ENCODE results near the gene CMTM3.

DNA sequence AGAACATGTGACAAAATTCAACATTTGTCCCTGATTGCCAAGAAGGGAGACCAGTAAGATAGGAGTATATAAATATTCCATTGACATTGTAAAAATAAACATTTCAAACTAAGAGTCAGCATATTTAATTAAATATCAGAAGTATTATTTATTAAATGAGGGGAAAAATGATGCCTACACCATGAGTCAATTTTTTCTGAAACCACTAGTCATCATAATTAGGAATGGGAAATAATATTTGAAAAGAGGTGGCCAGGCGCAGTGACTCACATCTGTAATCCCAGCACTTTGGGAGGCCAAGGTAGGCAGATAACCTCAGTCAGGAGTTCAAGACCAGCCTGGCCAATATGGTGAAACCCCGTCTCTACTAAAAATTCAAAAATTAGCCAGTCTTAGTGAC is 36.1 kb upstream of the CMTM3 start:
- TF ChIP-seq CTCF (conservative IDR thresholded peaks at IDR 0.05; ENCODE audit: low read depth, low read length) (no peak), MAZ (IDR thresholded peaks at IDR 0.05; ENCODE audit: borderline replicate concordance, low read depth, low read length) (no peak), RAD21 (IDR thresholded peaks at IDR 0.05; ENCODE audit: low read length) (no peak), BHLHE40 (IDR thresholded peaks at IDR 0.05; ENCODE audit: low read depth, low read length) (no peak), POLR2A (IDR thresholded peaks at IDR 0.05; ENCODE audit: low read depth, low read length) (no peak), SMC3 (IDR thresholded peaks at IDR 0.05; ENCODE audit: low read depth, low read length) (no peak), MAFK (IDR thresholded peaks at IDR 0.05; ENCODE audit: low read depth, low read length) (peak; percentile 45), FOS (IDR thresholded peaks at IDR 0.05; ENCODE audit: low read depth, low read length) (no peak), RFX5 (IDR thresholded peaks at IDR 0.05; ENCODE audit: low read depth, low read length) (no peak)
- TF ChIP-seq, protein P1, sequence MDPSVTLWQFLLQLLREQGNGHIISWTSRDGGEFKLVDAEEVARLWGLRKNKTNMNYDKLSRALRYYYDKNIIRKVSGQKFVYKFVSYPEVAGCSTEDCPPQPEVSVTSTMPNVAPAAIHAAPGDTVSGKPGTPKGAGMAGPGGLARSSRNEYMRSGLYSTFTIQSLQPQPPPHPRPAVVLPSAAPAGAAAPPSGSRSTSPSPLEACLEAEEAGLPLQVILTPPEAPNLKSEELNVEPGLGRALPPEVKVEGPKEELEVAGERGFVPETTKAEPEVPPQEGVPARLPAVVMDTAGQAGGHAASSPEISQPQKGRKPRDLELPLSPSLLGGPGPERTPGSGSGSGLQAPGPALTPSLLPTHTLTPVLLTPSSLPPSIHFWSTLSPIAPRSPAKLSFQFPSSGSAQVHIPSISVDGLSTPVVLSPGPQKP (IDR thresholded peaks at IDR 0.05; ENCODE audit: borderline replicate concordance, low read depth, low read length), result no peak
